Transverse colon (tissue), 4 donors: ENCODE data around the gene GLMP. TPM values are rescaled to one million over a fixed set of nuclear protein-coding genes. Genes with fewer than 3 reads are reported as not detected.

ENCODE experiments used
- DNase-seq: peaks from one replicate; pipeline ENCODE4 v3.0.0-alpha.2; 2019
- H3K27ac ChIP-seq, 4 donors: fragments of 200-600 bp; sonication (generic); 2 replicates each; pipeline ENCODE4 v1.5.1; 2016 to 2018; ENCODE audit warnings: inconsistent platforms in 4 of 4
- H3K27me3 ChIP-seq: fragments of 200-600 bp; sonication (generic); 2 replicates; pipeline ENCODE4 v1.5.1; 2017; ENCODE audit warnings: inconsistent platforms
- H3K36me3 ChIP-seq, 4 donors: fragments of 200-600 bp; sonication (generic); 2 replicates each; pipeline ENCODE4 v1.5.1; 2017 to 2019; ENCODE audit warnings: inconsistent platforms in 4 of 4
- H3K4me1 ChIP-seq, 4 donors: fragments of 200-600 bp; sonication (generic); 2 replicates each; pipeline ENCODE4 v1.5.1; 2017 to 2020; ENCODE audit warnings: inconsistent platforms in 4 of 4
- H3K4me3 ChIP-seq, 4 donors: fragments of 200-600 bp; sonication (generic); 1 replicate in 1 of 4; 2 replicates in 3 of 4; pipeline versions ENCODE4 v1.5.1 to v1.6.1; 2017 to 2019; ENCODE audit warnings: inconsistent platforms in 4 of 4
- H3K9me3 ChIP-seq, 2 donors: fragments of 200-600 bp; sonication (generic); 2 replicates each; pipeline ENCODE4 v1.5.1; 2017 to 2019; ENCODE audit warnings: inconsistent platforms in 2 of 2
- EP300 ChIP-seq: sonication (generic); formaldehyde crosslinking; IDR thresholded peaks from one replicate; pipeline ENCODE4 v1.6.1; 2017; ENCODE audit warnings: antibody characterized with exemption, low read depth
- POLR2A ChIP-seq: fragments of 450-650 bp; IDR thresholded peaks from one replicate; pipeline ENCODE4 v1.6.1; 2016; ENCODE audit warnings: antibody characterized with exemption, mild to moderate bottlenecking, moderate library complexity
- POLR2AphosphoS5 ChIP-seq, 3 donors: sonication (generic); formaldehyde crosslinking; IDR thresholded peaks; one replicate each; pipeline ENCODE4 v1.6.1; 2016; ENCODE audit warnings: antibody characterized with exemption in 3 of 3
- WGBS, 2 donors: methylation state at CpG; one replicate each; pipeline ENCODE4 v1.1.5; 2018; ENCODE audit warnings: low coverage in 1 of 2; 5-methylcytosine and 5-hydroxymethylcytosine counted together
- in situ Hi-C, 4 donors: fragments of 200-750 bp; cut with MboI; loops; one replicate each; pipeline versions ENCODE4 v1.15.0 to v1.15.1; 2017; ENCODE audit warnings: low sequenced_read_pairs in 3 of 4, low pct_ligation_motif_present in 1 of 4, low pct_unique_long_range_greater_than_20kb in 1 of 4
- intact Hi-C: fragments of 100-400 bp; cut with DNase I; formaldehyde crosslinking; loops from one replicate; pipeline ENCODE4 v1.15.1; 2023; ENCODE audit warnings: low total_unique reads
- total RNA-seq, 4 donors: library from RNA; depleted of rRNA; stranded (reverse); fragments of >200 nt; gene quantifications; one replicate each; pipeline ENCODE4 v1.1.0, GENCODE V29; 2016
- TF ChIP-seq, protein P1 (sequence below), 5 experiments: fragments of 200-600 bp in 3 of 5; fragments of 450-650 bp in 2 of 5; sonication (generic) in 3 of 5; IDR thresholded peaks; 1 replicate in 2 of 5; 2 replicates in 3 of 5; pipeline ENCODE4 v1.5.1; 2016 to 2017; ENCODE audit warnings: antibody characterized with exemption in 5 of 5, inconsistent platforms in 3 of 5, mild to moderate bottlenecking in 2 of 5, moderate library complexity in 1 of 5

Gene GLMP
- total RNA-seq, 4 donors from 2014 or later: 4.0 to 65.9 (median 38.2) TPM

- Histone ChIP-seq H3K27me3 (peaks cover 32% of the 10 kb centered on the region), H3K4me1 (peaks cover 10 to 24% (median 21%) of the 10 kb centered on the region in 4 donors), H3K4me3 (no peak overlapping the region), H3K9me3 (no peaks in the 10 kb centered on the region), H3K36me3 (peaks cover 0 to 4% (median 0%) of the 10 kb centered on the region in 4 donors), H3K27ac (no peak overlapping the region)
- TF ChIP-seq, protein P1, sequence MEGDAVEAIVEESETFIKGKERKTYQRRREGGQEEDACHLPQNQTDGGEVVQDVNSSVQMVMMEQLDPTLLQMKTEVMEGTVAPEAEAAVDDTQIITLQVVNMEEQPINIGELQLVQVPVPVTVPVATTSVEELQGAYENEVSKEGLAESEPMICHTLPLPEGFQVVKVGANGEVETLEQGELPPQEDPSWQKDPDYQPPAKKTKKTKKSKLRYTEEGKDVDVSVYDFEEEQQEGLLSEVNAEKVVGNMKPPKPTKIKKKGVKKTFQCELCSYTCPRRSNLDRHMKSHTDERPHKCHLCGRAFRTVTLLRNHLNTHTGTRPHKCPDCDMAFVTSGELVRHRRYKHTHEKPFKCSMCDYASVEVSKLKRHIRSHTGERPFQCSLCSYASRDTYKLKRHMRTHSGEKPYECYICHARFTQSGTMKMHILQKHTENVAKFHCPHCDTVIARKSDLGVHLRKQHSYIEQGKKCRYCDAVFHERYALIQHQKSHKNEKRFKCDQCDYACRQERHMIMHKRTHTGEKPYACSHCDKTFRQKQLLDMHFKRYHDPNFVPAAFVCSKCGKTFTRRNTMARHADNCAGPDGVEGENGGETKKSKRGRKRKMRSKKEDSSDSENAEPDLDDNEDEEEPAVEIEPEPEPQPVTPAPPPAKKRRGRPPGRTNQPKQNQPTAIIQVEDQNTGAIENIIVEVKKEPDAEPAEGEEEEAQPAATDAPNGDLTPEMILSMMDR (IDR thresholded peaks at IDR 0.05): no peak
- TF ChIP-seq POLR2AphosphoS5 (IDR thresholded peaks at IDR 0.05) (no peak), EP300 (no peak), POLR2A (no peak)
- WGBS, 2 donors: 94% methylated on average over 2 of the region's 2 CpGs; no CpG with 5 or more reads in 1 of the 2 donors
- in situ Hi-C loops (no loop called here), intact Hi-C loops (no loop called here)
- no peak for DNase-seq
These were observed 51.4 kb downstream of the GLMP start for GRCh38 chr1:156244126-156244525.

- H3K36me3 ChIP-seq: peaks cover 0 to 12% (median 0%) of the 10 kb centered on the region in 4 donors
- intact Hi-C loops (no loop called here), in situ Hi-C loops (no loop called here)
- 79% methylated on average over 10 of the region's 10 CpGs; no CpG with 5 or more reads in 1 of the 2 donors for WGBS, 2 donors
- H3K4me1 ChIP-seq: peaks cover 10 to 22% (median 21%) of the 10 kb centered on the region in 4 donors
- H3K27ac ChIP-seq: no peak overlapping the region
- no peaks in the 10 kb centered on the region for H3K9me3 ChIP-seq
- H3K27me3 ChIP-seq: peaks cover 32% of the 10 kb centered on the region
- no peak for DNase-seq
- TF ChIP-seq, protein P1 (IDR thresholded peaks at IDR 0.05): no peak
- TF ChIP-seq EP300 (no peak), POLR2AphosphoS5 (IDR thresholded peaks at IDR 0.05) (no peak), POLR2A (no peak)
- H3K4me3 ChIP-seq: no peak overlapping the region
These were observed 52.7 kb downstream of the GLMP start for GRCh38 chr1:156242738-156243137.

Other genes starting within 250 kb of the GLMP start
- gene UBQLN4, start 241.9 kb downstream of the GLMP start, total RNA-seq: 10 to 100 TPM in 3 of 4 donors, 1 to 10 TPM in 1; 7.9 to 21.3 (median 16.1) TPM
- gene LAMTOR2, start 240.9 kb downstream of the GLMP start, total RNA-seq: 10 to 100 TPM; 20.9 to 70.9 (median 47.5) TPM
- 100 to 1,000 TPM; 140 to 213 (median 174) TPM for gene RAB25, start 234.5 kb downstream of the GLMP start, total RNA-seq
- under 1 TPM in 3 of 4 donors, not detected in 1; 0.14 to 0.60 (median 0.48) TPM for gene MEX3A, start 213.2 kb downstream of the GLMP start, total RNA-seq
- 100 to 1,000 TPM; 300 to 999 (median 324) TPM for gene LMNA, start 181.0 kb downstream of the GLMP start, total RNA-seq
- 1 to 10 TPM in 3 of 4 donors, not detected in 1; 2.6 to 6.0 (median 4.8) TPM for gene SEMA4A, start 142.1 kb downstream of the GLMP start, total RNA-seq
- 10 to 100 TPM in 3 of 4 donors, 1 to 10 TPM in 1; 9.6 to 19.9 (median 18.9) TPM for gene SLC25A44, start 101.6 kb downstream of the GLMP start, total RNA-seq
- gene PMF1, start 82.7 kb downstream of the GLMP start, total RNA-seq: 10 to 100 TPM; 29.9 to 67.3 (median 52.3) TPM
- gene BGLAP, start 53.5 kb downstream of the GLMP start, total RNA-seq: 1 to 10 TPM in 2 of 4 donors, not detected in 2; 1.6 to 2.1 TPM
- 1 to 10 TPM in 2 of 4 donors, not detected in 2; 1.7 to 3.1 TPM for gene PAQR6, start 47.6 kb downstream of the GLMP start, total RNA-seq
- 100 to 1,000 TPM in 2 of 4 donors, 10 to 100 TPM in 2; 72.1 to 134 (median 102) TPM for gene SMG5, start 12.9 kb downstream of the GLMP start, total RNA-seq
- gene TMEM79, start 11.4 kb downstream of the GLMP start, total RNA-seq: 10 to 100 TPM in 1 of 4 donors, 1 to 10 TPM in 3; 2.0 to 13.1 (median 3.9) TPM
- gene VHLL, start 3.6 kb upstream of the GLMP start, total RNA-seq: not detected
- 100 to 1,000 TPM in 2 of 4 donors, 10 to 100 TPM in 2; 55.1 to 145 (median 90.7) TPM for gene CCT3, start 42.6 kb upstream of the GLMP start, total RNA-seq
- gene TSACC, start 42.8 kb upstream of the GLMP start, total RNA-seq: not detected
- gene RHBG, start 73.5 kb upstream of the GLMP start, total RNA-seq: not detected
- 100 to 1,000 TPM in 1 of 4 donors, 10 to 100 TPM in 3; 26.1 to 200 (median 85.7) TPM for gene MEF2D, start 205.1 kb upstream of the GLMP start, total RNA-seq